ENCODE data around the gene SNX24. TPM values are rescaled to one million over a fixed set of nuclear protein-coding genes. Genes with fewer than 3 reads are reported as not detected.

The SNX24 gene
- polyA plus RNA-seq, 2 of the 4 experiments (the other 2 are of a cell fraction): 20.4 to 22.4 TPM

DNA sequence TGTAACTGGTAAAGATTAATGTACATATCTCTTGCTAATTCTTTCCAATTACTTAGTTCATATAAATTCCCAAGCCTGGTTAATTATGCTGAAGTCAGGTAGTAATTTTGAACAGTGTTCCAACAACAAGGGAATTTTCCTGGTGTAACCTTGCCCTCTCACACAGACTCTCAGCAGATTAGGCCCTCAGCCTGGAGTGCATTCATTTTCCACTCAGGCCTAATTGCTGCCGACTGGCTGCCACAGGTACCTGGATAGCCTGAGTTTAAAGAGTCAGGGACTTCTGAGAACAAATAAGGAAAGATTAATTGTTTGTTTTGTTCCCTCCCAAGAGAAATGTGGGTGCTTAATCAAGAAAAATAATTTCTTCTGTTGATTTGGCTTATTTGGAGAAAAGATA, 119.7 kb downstream of the SNX24 start (continued):
- TF ChIP-seq CBX2 (IDR thresholded peaks at IDR 0.05; ENCODE audit: borderline replicate concordance, low read depth): no peak
- TF ChIP-seq NR3C1 (IDR thresholded peaks at IDR 0.05): no peak
- no peak for TF ChIP-seq NPAS2 (CRISPR knock-in tag; IDR thresholded peaks at IDR 0.05; ENCODE audit: borderline replicate concordance)
- no peak for TF ChIP-seq TFCP2L1 (CRISPR knock-in tag; IDR thresholded peaks at IDR 0.05)

DNA sequence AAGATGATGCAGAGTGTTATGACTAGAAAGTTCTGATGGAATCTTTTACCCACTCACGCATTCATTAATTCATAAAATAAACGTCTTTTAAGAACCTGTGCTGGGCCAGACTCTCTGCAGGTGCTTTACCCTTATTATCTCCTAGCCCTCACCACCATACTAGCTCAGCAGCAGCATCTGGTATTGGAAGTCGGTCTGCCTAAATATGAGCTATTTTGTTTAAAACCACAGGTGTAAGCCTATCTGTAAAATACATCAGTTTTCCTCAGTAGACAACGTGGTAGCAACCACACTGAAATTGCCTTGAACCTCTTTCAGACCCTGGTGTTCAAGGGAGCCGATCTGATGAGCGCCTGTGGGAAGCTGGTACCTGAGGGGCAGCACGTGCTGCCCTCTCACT, 121.7 kb downstream of the SNX24 start:
- Histone ChIP-seq H3K9me3 (no peaks in the 10 kb centered on the region), H3K4me3 (no peak overlapping the region), H3K4me1 (no peaks in the 10 kb centered on the region), H3K4me2 (no peak overlapping the region), H3K27ac (no peak overlapping the region)
- no peak for DNase-seq (ENCODE audit: low read depth in 1 of 2, low spot score in 1 of 2)
- no peak for FAIRE-seq
- TF ChIP-seq KDM1A (IDR thresholded peaks at IDR 0.05; ENCODE audit: low read depth) (no peak), TP53 (CRISPR knock-in tag; IDR thresholded peaks at IDR 0.05) (no peak), HOXB5 (CRISPR knock-in tag; IDR thresholded peaks at IDR 0.05) (no peak), CBX8 (IDR thresholded peaks at IDR 0.05) (no peak), NFE2L2 (conservative IDR thresholded peaks at IDR 0.05; ENCODE audit: low read length) (no peak), MAFK (IDR thresholded peaks at IDR 0.05; ENCODE audit: partially characterized antibody) (no peak), PHF8 (IDR thresholded peaks at IDR 0.05; ENCODE audit: borderline replicate concordance, low read depth) (no peak), FOXS1 (CRISPR knock-in tag; IDR thresholded peaks at IDR 0.05) (no peak), TFCP2L1 (CRISPR knock-in tag; IDR thresholded peaks at IDR 0.05) (no peak), SMC3 (IDR thresholded peaks at IDR 0.05) (no peak), ZFP36 (IDR thresholded peaks at IDR 0.05; ENCODE audit: borderline replicate concordance, partially characterized antibody) (no peak), RFX5 (IDR thresholded peaks at IDR 0.05) (no peak), ZC3H11A (IDR thresholded peaks at IDR 0.05) (no peak), POLR2AphosphoS2 (conservative IDR thresholded peaks at IDR 0.05; ENCODE audit: low read length) (no peak), ZNF302 (CRISPR knock-in tag; IDR thresholded peaks at IDR 0.05) (no peak)
- TF ChIP-seq, protein P1, sequence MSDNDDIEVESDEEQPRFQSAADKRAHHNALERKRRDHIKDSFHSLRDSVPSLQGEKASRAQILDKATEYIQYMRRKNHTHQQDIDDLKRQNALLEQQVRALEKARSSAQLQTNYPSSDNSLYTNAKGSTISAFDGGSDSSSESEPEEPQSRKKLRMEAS (IDR thresholded peaks at IDR 0.05): no peak
- TF ChIP-seq, protein P2, sequence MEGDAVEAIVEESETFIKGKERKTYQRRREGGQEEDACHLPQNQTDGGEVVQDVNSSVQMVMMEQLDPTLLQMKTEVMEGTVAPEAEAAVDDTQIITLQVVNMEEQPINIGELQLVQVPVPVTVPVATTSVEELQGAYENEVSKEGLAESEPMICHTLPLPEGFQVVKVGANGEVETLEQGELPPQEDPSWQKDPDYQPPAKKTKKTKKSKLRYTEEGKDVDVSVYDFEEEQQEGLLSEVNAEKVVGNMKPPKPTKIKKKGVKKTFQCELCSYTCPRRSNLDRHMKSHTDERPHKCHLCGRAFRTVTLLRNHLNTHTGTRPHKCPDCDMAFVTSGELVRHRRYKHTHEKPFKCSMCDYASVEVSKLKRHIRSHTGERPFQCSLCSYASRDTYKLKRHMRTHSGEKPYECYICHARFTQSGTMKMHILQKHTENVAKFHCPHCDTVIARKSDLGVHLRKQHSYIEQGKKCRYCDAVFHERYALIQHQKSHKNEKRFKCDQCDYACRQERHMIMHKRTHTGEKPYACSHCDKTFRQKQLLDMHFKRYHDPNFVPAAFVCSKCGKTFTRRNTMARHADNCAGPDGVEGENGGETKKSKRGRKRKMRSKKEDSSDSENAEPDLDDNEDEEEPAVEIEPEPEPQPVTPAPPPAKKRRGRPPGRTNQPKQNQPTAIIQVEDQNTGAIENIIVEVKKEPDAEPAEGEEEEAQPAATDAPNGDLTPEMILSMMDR (IDR thresholded peaks at IDR 0.05): no peak
- TF ChIP-seq, protein P3, sequence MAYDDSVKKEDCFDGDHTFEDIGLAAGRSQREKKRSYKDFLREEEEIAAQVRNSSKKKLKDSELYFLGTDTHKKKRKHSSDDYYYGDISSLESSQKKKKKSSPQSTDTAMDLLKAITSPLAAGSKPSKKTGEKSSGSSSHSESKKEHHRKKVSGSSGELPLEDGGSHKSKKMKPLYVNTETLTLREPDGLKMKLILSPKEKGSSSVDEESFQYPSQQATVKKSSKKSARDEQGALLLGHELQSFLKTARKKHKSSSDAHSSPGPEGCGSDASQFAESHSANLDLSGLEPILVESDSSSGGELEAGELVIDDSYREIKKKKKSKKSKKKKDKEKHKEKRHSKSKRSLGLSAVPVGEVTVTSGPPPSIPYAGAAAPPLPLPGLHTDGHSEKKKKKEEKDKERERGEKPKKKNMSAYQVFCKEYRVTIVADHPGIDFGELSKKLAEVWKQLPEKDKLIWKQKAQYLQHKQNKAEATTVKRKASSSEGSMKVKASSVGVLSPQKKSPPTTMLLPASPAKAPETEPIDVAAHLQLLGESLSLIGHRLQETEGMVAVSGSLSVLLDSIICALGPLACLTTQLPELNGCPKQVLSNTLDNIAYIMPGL (CRISPR knock-in tag; IDR thresholded peaks at IDR 0.05; ENCODE audit: borderline replicate concordance): no peak
- TF ChIP-seq, protein P4, sequence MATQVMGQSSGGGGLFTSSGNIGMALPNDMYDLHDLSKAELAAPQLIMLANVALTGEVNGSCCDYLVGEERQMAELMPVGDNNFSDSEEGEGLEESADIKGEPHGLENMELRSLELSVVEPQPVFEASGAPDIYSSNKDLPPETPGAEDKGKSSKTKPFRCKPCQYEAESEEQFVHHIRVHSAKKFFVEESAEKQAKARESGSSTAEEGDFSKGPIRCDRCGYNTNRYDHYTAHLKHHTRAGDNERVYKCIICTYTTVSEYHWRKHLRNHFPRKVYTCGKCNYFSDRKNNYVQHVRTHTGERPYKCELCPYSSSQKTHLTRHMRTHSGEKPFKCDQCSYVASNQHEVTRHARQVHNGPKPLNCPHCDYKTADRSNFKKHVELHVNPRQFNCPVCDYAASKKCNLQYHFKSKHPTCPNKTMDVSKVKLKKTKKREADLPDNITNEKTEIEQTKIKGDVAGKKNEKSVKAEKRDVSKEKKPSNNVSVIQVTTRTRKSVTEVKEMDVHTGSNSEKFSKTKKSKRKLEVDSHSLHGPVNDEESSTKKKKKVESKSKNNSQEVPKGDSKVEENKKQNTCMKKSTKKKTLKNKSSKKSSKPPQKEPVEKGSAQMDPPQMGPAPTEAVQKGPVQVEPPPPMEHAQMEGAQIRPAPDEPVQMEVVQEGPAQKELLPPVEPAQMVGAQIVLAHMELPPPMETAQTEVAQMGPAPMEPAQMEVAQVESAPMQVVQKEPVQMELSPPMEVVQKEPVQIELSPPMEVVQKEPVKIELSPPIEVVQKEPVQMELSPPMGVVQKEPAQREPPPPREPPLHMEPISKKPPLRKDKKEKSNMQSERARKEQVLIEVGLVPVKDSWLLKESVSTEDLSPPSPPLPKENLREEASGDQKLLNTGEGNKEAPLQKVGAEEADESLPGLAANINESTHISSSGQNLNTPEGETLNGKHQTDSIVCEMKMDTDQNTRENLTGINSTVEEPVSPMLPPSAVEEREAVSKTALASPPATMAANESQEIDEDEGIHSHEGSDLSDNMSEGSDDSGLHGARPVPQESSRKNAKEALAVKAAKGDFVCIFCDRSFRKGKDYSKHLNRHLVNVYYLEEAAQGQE (IDR thresholded peaks at IDR 0.05): no peak
- POLR2A ChIA-PET: no interaction called here
- CTCF ChIA-PET: no interaction called here
- no peak for ATAC-seq
- 89% methylated on average over 7 of the region's 7 CpGs for WGBS (ENCODE audit: missing lambda C conversion rate)
